Psoas muscle (tissue), 8 donors: ENCODE data around the gene GPR63. TPM values are rescaled to one million over a fixed set of nuclear protein-coding genes. Genes with fewer than 3 reads are reported as not detected.

Experiments used
- ATAC-seq, 4 donors: fragments of 200-7000 bp; cut with Tn5 transposase; one replicate each; pipeline ENCODE4 v1.9.1; 2020; ENCODE audit warnings: moderate library complexity in 3 of 4, mild to moderate bottlenecking in 2 of 4
- DNase-seq, 2 donors: peaks; one replicate each; pipeline ENCODE4 v3.0.0-alpha.2; 2020
- H3K27ac ChIP-seq: fragments of 200-600 bp; one replicate; pipeline ENCODE4 v1.8.0; 2022
- H3K27me3 ChIP-seq, 3 donors: fragments of 200-600 bp in 1 of 3; one replicate each; pipeline versions ENCODE4 v1.6.1 to v1.8.0; 2013 to 2022; ENCODE audit warnings: low read length in 2 of 3, mild to moderate bottlenecking in 2 of 3, moderate library complexity in 1 of 3; ENCODE audit not compliant: insufficient read depth in 3 of 3
- H3K36me3 ChIP-seq, 2 donors: fragments of 200-600 bp in 1 of 2; one replicate each; pipeline versions ENCODE4 v1.6.1 to v1.8.0; 2013 to 2022; ENCODE audit warnings: low read depth in 1 of 2, mild to moderate bottlenecking in 1 of 2, moderate library complexity in 1 of 2; ENCODE audit not compliant: insufficient read depth in 1 of 2
- H3K4me1 ChIP-seq: fragments of 200-600 bp; one replicate; pipeline ENCODE4 v1.8.0; 2022
- H3K4me3 ChIP-seq: fragments of 200-600 bp; one replicate; pipeline ENCODE4 v1.8.0; 2022; ENCODE audit warnings: mild to moderate bottlenecking
- H3K9me3 ChIP-seq: fragments of 200-600 bp; one replicate; pipeline ENCODE4 v1.8.0; 2022
- WGBS, 3 donors: extraction: QIAGEN DNeasy Blood & Tissue Kit; methylation state at CpG; one replicate each; pipeline versions ENCODE4 v1.1.6 to v1.1.7; 2013; 5-methylcytosine and 5-hydroxymethylcytosine counted together
- intact Hi-C, 2 donors: fragments of 100-400 bp; cut with DNase I; formaldehyde crosslinking; loops; one replicate each; pipeline versions ENCODE4 v1.11.0 to v1.14.2; 2022
- polyA plus RNA-seq, 3 donors: library from polyadenylated mRNA; stranded (reverse); fragments of 200-250 nt; gene quantifications; one replicate each; pipeline ENCODE4 v1.2.3, GENCODE V29; 2013
- total RNA-seq, 4 donors: library from RNA; stranded (reverse); fragmentation: NEBNext Ultra II Directional in 2 of 4; extraction: Animal tissue kit (Norgen Biotek cat#: 25700) in 2 of 4; gene quantifications; one replicate each; pipeline versions ENCODE4 v1.2.1 to v1.2.4, GENCODE V29; 2021 to 2023
- TF ChIP-seq, protein P1 (sequence below): fragments of 200-600 bp; IDR thresholded peaks from one replicate; pipeline ENCODE4 v1.8.0; 2022; ENCODE audit warnings: antibody characterized with exemption
- donor health status: healthy with polysubstance abuse.
- donor health status: DM: no; HTN: no; CAD: no; lungs with moderate emphysema.
- donor health status: Bipolar disorder and iron deficiency.
- donor health status: healthy.
- donor health status: DM: yes; HTN: yes; CAD: no.
- donor health status: DM: no; HTN: no; CAD: no.
- donor health status: DM: no; HTN: no; CAD: no.
- donor health status: DM: yes; HTN: yes; CAD: no.

GPR63 gene
- total and polyA plus RNA-seq, 7 donors: 0.03 to 0.13 (median 0.07) TPM; not detected in 1

DNA sequence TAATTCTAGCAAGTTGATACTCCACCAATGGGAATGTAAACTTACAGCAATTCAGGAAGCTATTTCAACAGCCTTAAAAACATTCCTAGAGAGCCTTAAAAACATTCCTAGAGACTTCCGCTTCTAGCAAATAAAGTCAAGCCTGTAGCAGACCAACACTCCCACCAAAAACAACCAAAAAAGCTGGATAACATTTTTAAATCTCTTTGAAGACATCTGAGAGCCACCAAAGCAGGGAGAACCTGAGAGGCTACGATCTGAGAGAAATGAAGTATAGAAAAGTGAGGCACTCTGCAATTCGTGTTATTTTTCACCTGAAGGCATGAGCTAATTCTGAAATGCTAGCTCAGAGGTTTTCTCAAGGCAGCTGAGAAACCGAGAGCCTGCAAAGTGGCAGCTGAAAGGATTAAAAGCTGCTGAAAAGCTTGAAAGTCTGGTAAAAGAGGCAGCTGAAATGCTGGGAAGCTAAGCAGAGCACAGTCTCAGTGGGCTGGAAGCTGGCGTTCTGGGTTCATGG, 20.9 kb downstream of the GPR63 start:
- ATAC-seq (no peak), DNase-seq (no peak)
- intact Hi-C loops: no loop called here
- Histone ChIP-seq H3K4me3 (no peak overlapping the region), H3K27ac (no peak overlapping the region), H3K36me3 (no peaks in the 10 kb centered on the region), H3K27me3 (no peaks in the 10 kb centered on the region), H3K9me3 (no peaks in the 10 kb centered on the region), H3K4me1 (no peaks in the 10 kb centered on the region)
- WGBS, 3 donors: 22% methylated on average over 5 of the region's 5 CpGs
- TF ChIP-seq, protein P1, sequence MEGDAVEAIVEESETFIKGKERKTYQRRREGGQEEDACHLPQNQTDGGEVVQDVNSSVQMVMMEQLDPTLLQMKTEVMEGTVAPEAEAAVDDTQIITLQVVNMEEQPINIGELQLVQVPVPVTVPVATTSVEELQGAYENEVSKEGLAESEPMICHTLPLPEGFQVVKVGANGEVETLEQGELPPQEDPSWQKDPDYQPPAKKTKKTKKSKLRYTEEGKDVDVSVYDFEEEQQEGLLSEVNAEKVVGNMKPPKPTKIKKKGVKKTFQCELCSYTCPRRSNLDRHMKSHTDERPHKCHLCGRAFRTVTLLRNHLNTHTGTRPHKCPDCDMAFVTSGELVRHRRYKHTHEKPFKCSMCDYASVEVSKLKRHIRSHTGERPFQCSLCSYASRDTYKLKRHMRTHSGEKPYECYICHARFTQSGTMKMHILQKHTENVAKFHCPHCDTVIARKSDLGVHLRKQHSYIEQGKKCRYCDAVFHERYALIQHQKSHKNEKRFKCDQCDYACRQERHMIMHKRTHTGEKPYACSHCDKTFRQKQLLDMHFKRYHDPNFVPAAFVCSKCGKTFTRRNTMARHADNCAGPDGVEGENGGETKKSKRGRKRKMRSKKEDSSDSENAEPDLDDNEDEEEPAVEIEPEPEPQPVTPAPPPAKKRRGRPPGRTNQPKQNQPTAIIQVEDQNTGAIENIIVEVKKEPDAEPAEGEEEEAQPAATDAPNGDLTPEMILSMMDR: no peak

DNA sequence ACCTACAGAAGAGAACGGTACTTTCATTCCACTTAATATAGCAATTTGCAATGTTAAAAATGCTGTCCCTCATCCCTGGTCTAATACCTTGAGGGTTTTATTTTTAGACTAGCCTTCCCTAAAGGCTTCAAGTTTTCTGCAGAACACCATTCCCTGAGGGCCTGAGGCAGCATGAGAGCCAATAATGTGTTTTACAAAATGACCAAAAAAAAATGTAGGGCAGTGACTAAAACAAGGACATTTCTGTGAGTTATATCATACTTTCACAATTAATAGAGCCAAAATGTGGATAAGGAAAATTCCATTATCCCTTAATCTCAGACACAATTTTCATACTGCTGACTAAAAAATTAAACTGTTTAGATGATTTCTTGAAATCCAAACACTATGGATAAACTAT, 22.7 kb downstream of the GPR63 start:
- no peak overlapping the region for H3K27ac ChIP-seq
- TF ChIP-seq, protein P1: no peak
- intact Hi-C loops: no loop called here

DNA sequence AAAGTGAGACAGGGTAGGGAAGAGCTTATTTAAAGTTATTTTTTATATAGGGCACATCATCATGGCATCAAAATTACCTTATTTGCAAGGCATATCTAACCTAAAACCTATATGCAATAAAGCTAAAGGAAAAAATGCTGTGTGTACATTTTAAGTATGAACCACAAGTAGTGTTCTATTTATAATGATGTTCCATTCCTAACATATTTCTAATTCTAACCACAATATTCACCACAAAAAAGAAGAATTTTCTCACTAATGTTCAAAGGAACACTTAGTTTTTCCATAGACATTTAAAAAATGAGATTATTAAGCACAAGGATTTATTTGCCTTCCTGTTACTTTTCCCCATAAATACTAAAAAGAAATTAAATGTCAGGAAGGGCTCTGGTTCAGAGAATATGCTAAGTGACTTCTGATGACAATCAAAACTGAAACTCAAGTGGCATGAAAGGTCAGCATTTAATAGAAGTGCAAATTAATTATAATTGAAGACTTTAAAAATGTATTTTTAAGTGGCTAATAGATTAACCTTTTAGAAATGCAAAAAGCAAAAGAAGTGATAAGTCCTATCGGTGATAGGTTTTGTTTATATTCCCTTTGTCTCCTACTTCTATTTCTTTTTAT, 25.1 kb downstream of the GPR63 start:
- Histone ChIP-seq H3K9me3 (no peaks in the 10 kb centered on the region), H3K27ac (no peak overlapping the region), H3K4me1 (no peaks in the 10 kb centered on the region), H3K4me3 (no peak overlapping the region), H3K27me3 (no peaks in the 10 kb centered on the region), H3K36me3 (no peaks in the 10 kb centered on the region)
- TF ChIP-seq, protein P1: no peak
- ATAC-seq: no peak
- WGBS, 3 donors: 93 to 96% (median 94%) methylated on average over 1 of the region's 1 CpG
- intact Hi-C loops: no loop called here
- no peak for DNase-seq

More for the DNA sequence above, 22.7 kb downstream of the GPR63 start:
- Histone ChIP-seq H3K4me3 (no peak overlapping the region), H3K9me3 (no peaks in the 10 kb centered on the region), H3K4me1 (no peaks in the 10 kb centered on the region), H3K36me3 (no peaks in the 10 kb centered on the region), H3K27me3 (no peaks in the 10 kb centered on the region)
- ATAC-seq: no peak
- no peak for DNase-seq
- WGBS, 3 donors: 70 to 78% (median 70%) methylated on average over 1 of the region's 1 CpG

DNA sequence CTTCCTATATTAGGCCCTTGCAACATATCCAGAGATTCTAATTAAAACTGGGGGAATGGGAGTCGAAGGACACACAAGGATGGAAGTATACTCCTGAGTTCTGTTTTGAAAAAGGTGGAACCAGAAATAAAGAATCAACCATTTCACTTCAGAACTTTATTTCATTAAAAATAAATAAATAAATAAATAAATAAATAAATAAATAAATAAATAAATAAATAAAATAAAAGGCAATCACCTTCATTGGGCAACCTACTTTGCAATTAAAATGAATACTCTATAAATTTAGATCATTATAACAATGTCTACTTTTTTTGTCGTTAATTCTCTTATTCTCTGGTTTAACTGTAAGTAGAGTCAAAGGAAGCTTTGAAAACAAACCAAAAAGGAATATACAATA, 25.6 kb downstream of the GPR63 start:
- ATAC-seq (no peak), DNase-seq (no peak)
- Histone ChIP-seq H3K9me3 (no peaks in the 10 kb centered on the region), H3K4me3 (no peak overlapping the region), H3K27ac (no peak overlapping the region), H3K4me1 (no peaks in the 10 kb centered on the region), H3K36me3 (no peaks in the 10 kb centered on the region), H3K27me3 (no peaks in the 10 kb centered on the region)
- intact Hi-C loops: no loop called here
- TF ChIP-seq, protein P1: no peak
- 87 to 94% (median 88%) methylated on average over 2 of the region's 2 CpGs for WGBS, 3 donors

DNA sequence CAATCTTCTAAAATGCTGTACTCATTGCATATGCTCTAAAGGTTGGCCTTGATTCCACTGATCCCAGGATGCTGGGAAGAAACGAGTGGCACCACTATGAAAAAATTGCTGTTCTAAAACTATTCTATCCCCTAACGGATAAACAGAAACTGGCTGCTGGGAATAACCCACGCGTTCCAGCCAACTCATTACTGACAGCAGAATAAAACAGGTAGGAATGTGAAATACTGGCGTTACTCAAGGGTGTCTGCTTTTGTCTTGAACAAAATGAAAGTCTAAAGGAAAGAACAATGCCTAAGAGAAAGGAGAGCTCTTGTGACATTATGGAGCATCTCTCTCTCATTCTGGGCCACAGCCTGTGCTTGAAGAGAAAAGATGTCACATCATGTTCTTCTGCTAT, 26.1 kb downstream of the GPR63 start:
- no peak for DNase-seq
- no peak overlapping the region for H3K27ac ChIP-seq
- no peaks in the 10 kb centered on the region for H3K9me3 ChIP-seq
- no peak for ATAC-seq
- 86 to 89% (median 89%) methylated on average over 5 of the region's 5 CpGs for WGBS, 3 donors
- TF ChIP-seq, protein P1: no peak
- intact Hi-C loops: no loop called here
- no peak overlapping the region for H3K4me3 ChIP-seq
- H3K27me3 ChIP-seq: no peaks in the 10 kb centered on the region
- H3K4me1 ChIP-seq: no peaks in the 10 kb centered on the region
- H3K36me3 ChIP-seq: no peaks in the 10 kb centered on the region
